ENCODE data around the gene CSNK1G3. TPM values are rescaled to one million over a fixed set of nuclear protein-coding genes. Genes with fewer than 3 reads are reported as not detected.

Gene CSNK1G3
- polyA plus RNA-seq, 1 experiment = 9.8 TPM

GRCh38 chr5:123594434-123594833, 82.5 kb downstream of the CSNK1G3 start:
- Histone ChIP-seq H3K27me3 (ENCODE audit: control insufficient read depth, insufficient read depth, low read length) (no peaks in the 10 kb centered on the region), H3K4me3 (ENCODE audit: low read depth, low read length) (no peak overlapping the region), H3K36me3 (ENCODE audit: control insufficient read depth, insufficient read depth, low read length) (no peaks in the 10 kb centered on the region)
- DNase-seq (ENCODE audit: low read depth) = no peak
- CTCF ChIA-PET = no interaction called here
- no peak for TF ChIP-seq CTCF (IDR thresholded peaks at IDR 0.05; ENCODE audit: insufficient read depth, low read depth, low read length)
- POLR2A ChIA-PET = interaction anchor here (0.7 kb wide), 1 partner anchor 189 kb away, joined by 5 read pairs; no protein-coding TSS in a partner anchor

- POLR2A ChIA-PET = no interaction called here
- CTCF ChIA-PET = no interaction called here
- DNase-seq (ENCODE audit: low read depth) = no peak
- no peaks in the 10 kb centered on the region for H3K27me3 ChIP-seq (ENCODE audit: control insufficient read depth, insufficient read depth, low read length)
- no peak for TF ChIP-seq CTCF (IDR thresholded peaks at IDR 0.05; ENCODE audit: insufficient read depth, low read depth, low read length)
- no peaks in the 10 kb centered on the region for H3K36me3 ChIP-seq (ENCODE audit: control insufficient read depth, insufficient read depth, low read length)
- H3K4me3 ChIP-seq (ENCODE audit: low read depth, low read length) = no peak overlapping the region
Measured at GRCh38 chr5:123597018-123597417, 85.0 kb downstream of the CSNK1G3 start.

DNA sequence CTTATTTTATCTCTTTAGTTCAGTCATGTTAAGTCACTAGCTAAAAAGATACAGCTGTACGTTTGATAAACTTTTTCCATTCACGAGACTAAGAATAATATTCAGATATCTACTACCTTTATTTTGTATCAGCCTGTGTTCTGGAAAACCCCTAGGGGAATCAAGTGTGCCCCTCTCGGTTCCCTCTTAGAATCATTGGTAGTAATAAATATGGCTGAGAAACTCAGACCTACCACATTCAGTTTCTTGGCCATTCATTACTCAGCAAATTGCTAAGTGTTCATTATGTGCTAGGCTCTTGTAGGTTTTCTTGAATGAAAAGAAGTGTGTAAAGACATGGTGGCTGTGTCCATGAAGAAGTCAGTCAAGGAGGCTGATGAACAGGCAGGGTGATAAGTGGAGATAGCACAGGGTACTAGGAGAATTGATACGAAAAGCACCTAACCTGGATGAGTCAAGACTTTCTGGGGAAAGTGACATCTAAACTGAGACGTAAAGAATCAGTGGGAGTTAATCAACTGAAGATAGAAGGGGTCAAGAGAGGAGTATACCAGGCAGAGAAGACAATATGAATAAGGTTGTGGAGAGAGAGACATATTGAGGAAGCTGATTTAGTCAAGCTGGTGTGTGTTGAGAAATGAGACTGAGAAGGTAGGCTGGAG, 86.2 kb downstream of the CSNK1G3 start:
- CTCF ChIA-PET = interaction anchor here (1.1 kb wide), 1 partner anchor 175 kb away, joined by 3 read pairs; the partner anchor contains the start of gene CEP120
- Histone ChIP-seq H3K4me3 (ENCODE audit: low read depth, low read length) (no peak overlapping the region), H3K27me3 (ENCODE audit: control insufficient read depth, insufficient read depth, low read length) (no peaks in the 10 kb centered on the region), H3K36me3 (ENCODE audit: control insufficient read depth, insufficient read depth, low read length) (peaks cover 1% of the 10 kb centered on the region; the same call in 1 of the 2 replicates)
- DNase-seq (ENCODE audit: low read depth) = no peak
- POLR2A ChIA-PET = no interaction called here
- no peak for TF ChIP-seq CTCF (IDR thresholded peaks at IDR 0.05; ENCODE audit: insufficient read depth, low read depth, low read length)

DNA sequence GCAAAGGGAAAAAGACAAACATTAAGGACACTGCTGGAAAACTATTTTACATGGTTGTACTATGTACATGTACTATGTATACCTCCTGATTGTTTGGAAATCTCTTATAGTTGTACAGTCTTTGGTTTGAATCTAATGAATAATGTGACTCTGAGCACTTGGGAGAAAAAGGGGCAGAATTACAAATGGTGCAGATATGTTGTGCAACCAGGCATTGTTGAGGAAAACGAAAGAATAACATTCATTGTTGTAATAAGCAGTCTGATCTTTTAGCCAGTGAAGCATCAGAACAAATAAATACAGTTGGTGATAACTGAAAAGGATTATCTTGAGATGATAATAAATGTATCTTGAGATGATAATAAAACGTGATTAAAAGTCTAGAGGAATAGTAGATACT, 87.2 kb downstream of the CSNK1G3 start:
- Histone ChIP-seq H3K27me3 (ENCODE audit: control insufficient read depth, insufficient read depth, low read length) (no peaks in the 10 kb centered on the region), H3K4me3 (ENCODE audit: low read depth, low read length) (no peak overlapping the region), H3K36me3 (ENCODE audit: control insufficient read depth, insufficient read depth, low read length) (peaks cover 1% of the 10 kb centered on the region; the same call in 1 of the 2 replicates)
- ChIA-PET CTCF (interaction anchor here (1.1 kb wide), 1 partner anchor 176 kb away, joined by 3 read pairs; the partner anchor contains the start of gene CEP120), POLR2A (no interaction called here)
- TF ChIP-seq CTCF (IDR thresholded peaks at IDR 0.05; ENCODE audit: insufficient read depth, low read depth, low read length) = no peak
- no peak for DNase-seq (ENCODE audit: low read depth)

GRCh38 chr5:123601610-123602009, 89.6 kb downstream of the CSNK1G3 start:
- H3K36me3 ChIP-seq (ENCODE audit: control insufficient read depth, insufficient read depth, low read length) = peaks cover 1% of the 10 kb centered on the region; the same call in 1 of the 2 replicates

More at GRCh38 chr5:123601610-123602009, 89.6 kb downstream of the CSNK1G3 start:
- H3K27me3 ChIP-seq (ENCODE audit: control insufficient read depth, insufficient read depth, low read length) = no peaks in the 10 kb centered on the region
- ChIA-PET CTCF (no interaction called here), POLR2A (no interaction called here)
- H3K4me3 ChIP-seq (ENCODE audit: low read depth, low read length) = no peak overlapping the region
- no peak for DNase-seq (ENCODE audit: low read depth)
- TF ChIP-seq CTCF (IDR thresholded peaks at IDR 0.05; ENCODE audit: insufficient read depth, low read depth, low read length) = no peak

Data from BJ (cell line).